NCI-H128 (cell line): ENCODE data around the gene ARX.

Experiments
- DNase-seq: peaks from one replicate; lab custom pipeline; 2025; ENCODE audit not compliant: unreplicated experiment; lab: John Stamatoyannopoulos, UW

ARX gene

GRCh38 chrX:25015486-25016360 lies at the start of gene ARX:
Gene ARX, minus strand, starts transcription at chrX:25015965. Its CDS starts 228 bp downstream, at chrX:25015737.
- peak; percentile 10 for DNase-seq

DNA sequence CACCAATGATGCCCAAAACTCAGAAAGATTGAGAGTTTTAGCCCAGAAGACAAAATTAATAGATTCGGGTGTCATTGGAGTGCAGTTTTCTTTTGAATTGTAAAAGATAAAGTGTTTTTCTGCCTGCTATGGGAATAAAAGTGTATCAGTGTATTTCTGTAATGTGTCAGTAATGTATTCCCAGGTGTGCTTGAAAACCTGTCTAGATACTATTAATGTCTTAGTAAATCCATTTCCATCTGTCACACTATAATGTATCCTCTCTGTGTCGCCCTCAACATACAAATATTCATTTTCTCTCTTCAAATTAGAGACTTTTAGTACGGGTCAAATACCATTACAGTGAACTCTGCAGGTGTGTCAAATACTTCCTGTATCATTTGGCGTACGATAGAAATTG lies 43.5 kb upstream of the ARX start:
- no peak for DNase-seq

DNA sequence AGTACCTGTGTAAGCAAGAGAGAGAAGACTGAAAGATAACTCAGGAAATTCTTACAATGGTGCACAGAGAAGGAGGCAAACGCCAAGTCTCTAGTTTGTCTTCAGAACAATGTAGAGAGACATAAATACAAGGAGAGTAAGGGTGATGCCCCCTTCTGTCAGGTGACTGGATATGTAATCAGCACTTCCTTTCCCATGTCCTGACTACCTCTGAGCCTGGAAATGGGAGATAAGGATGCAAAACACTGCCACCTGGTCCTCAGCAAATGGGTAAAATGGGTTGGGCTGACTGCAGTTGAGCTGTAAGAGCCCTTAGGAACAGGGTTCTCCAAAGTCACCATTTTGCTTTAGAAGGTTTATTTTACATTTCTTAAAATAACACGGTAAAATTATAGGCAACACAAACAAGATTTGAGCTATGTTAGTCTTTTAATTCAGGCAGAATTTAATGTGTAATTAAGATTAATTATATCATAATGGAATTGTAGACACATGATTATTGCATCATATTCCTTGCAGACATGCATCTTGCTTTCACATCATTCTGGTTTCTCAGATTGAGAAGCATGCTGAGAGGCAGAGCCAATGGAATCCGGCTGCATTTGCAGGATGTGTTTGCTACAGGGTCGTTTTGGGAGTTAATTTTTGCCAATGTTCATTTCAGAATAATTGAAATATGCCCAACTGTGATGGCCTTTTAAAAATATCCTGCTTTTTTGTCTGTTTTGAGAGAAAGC lies 37.2 kb upstream of the ARX start:
- DNase-seq = no peak

GRCh38 chrX:25049971-25050370 lies 34.2 kb upstream of the ARX start:
- no peak for DNase-seq

GRCh38 chrX:25049357-25049756 lies 33.6 kb upstream of the ARX start:
- DNase-seq = no peak

DNA sequence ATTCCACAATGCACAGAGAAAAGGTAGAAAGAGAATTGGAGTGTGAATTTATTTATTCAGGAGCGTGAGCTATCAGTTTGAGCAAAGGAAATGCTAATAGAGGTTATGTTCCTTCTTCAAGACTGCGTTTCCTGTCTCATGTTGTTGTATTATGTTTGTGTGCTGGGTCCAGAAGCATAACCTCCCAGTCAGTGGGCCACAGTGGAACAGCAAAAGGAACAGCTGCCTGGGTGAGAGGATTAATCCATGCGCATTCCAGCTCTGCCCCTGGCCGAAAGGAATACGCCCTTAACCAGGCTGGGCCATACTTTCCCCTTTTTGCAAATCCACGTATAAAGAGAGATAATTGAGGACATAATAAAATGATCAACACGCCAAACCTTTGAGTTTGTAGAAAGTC lies 32.4 kb upstream of the ARX start:
- DNase-seq = no peak

- no peak for DNase-seq
Observed at GRCh38 chrX:25043192-25043591, 27.4 kb upstream of the ARX start.

- DNase-seq = no peak
Observed at GRCh38 chrX:25039036-25039435, 23.3 kb upstream of the ARX start.

DNA sequence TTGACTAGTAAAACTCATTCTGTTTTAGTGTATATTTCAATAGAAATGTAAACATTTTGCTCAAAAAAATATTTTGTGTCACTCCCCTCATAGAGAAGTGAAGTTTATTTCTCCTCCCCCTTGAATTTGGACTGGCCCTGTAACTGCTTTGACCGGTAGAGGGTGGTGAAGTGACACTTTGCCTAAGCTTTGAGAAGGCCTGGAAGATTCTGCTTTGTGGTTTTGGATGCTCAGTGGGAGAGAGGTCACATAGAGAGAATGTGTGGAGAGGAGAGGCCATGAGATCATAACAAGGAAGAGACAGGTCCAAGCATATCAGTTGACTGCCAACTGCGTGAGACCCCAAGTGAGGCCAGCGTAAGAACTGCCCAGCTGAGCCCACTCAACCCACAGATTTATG lies 19.1 kb upstream of the ARX start:
- DNase-seq = no peak

- DNase-seq = no peak
Observed at GRCh38 chrX:25029288-25029825, 13.6 kb upstream of the ARX start.

DNA sequence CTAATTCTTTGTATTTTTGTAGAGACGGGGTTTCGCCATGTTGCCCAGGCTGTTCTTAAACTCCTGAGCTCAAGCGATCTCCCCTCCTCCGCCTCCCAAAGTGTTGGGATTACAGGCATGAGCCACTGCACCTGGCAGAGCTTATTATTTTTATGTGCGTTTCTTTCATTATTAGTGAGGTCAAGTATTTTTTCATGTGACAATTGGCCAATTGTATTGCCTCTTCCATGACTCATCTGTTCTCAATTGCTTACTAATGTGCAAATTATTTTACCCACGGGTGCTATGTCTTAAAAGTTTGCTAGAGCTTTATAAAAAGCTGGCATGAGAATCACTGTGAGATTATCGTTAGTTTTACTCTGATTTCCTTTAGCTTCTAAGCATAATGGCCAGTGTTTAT lies 13.0 kb upstream of the ARX start:
- DNase-seq = no peak

- no peak for DNase-seq
Observed at GRCh38 chrX:25026576-25026975, 10.8 kb upstream of the ARX start.

GRCh38 chrX:25025615-25026014 lies 9.8 kb upstream of the ARX start:
- DNase-seq = no peak

GRCh38 chrX:25023908-25024307 lies 8.1 kb upstream of the ARX start:
- DNase-seq = no peak

- no peak for DNase-seq
Observed at GRCh38 chrX:25022499-25023325, 6.9 kb upstream of the ARX start.

GRCh38 chrX:25020905-25021449 lies 5.2 kb upstream of the ARX start:
- DNase-seq = peak; percentile 16

DNA sequence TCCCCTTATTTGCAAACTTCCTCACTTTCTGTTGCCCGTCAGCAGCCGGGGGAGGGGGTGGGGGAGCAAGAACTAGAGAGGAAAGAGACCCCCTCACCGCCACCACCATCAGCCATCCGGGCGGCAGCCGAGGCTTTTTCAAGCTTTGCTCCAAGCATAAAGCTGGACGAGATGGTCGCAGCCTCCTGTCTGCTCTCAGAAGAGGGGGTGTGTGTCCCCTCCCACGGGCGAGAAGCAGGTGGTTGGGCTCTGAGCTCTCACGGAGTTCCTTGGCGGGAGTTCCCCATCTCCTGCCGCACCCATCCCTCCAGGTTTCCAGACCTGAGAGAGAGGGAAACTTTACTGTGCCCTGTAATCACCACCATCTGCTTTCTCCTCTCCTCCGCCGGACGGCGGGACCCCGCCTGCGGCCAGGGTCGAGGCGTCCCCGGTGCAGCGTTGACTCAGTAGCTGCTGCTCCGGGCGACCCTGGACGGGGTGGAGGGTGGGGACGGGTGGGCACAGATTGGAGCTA lies 4.7 kb upstream of the ARX start:
- no peak for DNase-seq

DNA sequence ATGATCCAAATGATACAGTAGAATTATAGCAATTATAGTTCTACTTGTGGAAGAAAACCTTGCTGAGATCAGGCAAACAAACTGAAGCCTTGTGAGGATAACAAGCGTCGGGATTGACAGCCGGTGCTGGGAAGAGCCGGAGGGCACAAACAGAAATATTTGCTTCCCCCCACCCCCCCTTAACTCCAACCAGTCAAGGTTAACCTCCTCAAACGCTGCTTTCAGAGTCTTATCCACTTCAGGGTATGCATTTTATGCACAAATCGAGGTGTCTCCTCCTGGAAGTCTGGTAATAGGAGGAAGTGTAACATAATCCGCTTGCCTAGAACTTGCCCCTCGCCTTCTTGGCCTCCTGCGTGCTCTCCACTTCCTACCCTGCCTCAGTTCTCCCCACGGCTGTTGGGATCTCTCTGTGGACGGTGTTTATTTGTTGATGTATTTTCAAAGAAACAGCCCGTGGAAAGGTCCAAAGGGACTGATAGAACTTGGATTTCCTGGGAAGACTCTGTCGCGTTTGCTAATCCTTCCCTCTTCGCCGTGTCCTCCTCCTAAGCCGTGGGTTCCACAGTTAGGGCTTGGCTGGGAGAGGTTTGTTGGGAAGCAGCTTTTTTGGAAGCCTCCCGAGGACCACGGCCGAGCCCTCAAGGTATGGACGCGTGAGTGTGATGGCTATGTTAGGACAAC lies 4.1 kb upstream of the ARX start:
- no peak for DNase-seq

GRCh38 chrX:25018682-25019081 lies 2.9 kb upstream of the ARX start:
- no peak for DNase-seq

- DNase-seq = peak; percentile 4
Observed at GRCh38 chrX:25017667-25018247, 2.0 kb upstream of the ARX start.
